ENCODE results near the gene CERS5. TPM values are rescaled to one million over a fixed set of nuclear protein-coding genes. Genes with fewer than 3 reads are reported as not detected.

Gene CERS5
- total RNA-seq, 4 donors from 2014 or later = 29.4 to 45.1 (median 38.9) TPM

GRCh38 chr12:50198829-50199228 lies 31.7 kb upstream of the CERS5 start:
- H3K4me1 ChIP-seq = peaks cover 32% of the 10 kb centered on the region
- no peak for DNase-seq (ENCODE audit: low spot score in 2 of 2)
- no peak overlapping the region for H3K4me3 ChIP-seq
- H3K36me3 ChIP-seq = peaks cover 53% of the 10 kb centered on the region
- no peak overlapping the region for H3K27ac ChIP-seq
- H3K27me3 ChIP-seq = no peaks in the 10 kb centered on the region
- H3K9me3 ChIP-seq = no peaks in the 10 kb centered on the region
- TF ChIP-seq CTCF (IDR thresholded peaks at IDR 0.05) (no peak), POLR2A (IDR thresholded peaks at IDR 0.05) (no peak)
- WGBS = 76% methylated on average over 5 of the region's 5 CpGs

- no peak for TF ChIP-seq POLR2A (IDR thresholded peaks at IDR 0.05)
- no peak for DNase-seq (ENCODE audit: low spot score in 2 of 2)
- no peak overlapping the region for H3K4me3 ChIP-seq
- no peaks in the 10 kb centered on the region for H3K27me3 ChIP-seq
- H3K27ac ChIP-seq = no peak overlapping the region
- WGBS = 76% methylated on average over 5 of the region's 5 CpGs
- H3K4me1 ChIP-seq = peaks cover 27% of the 10 kb centered on the region
- H3K9me3 ChIP-seq = no peaks in the 10 kb centered on the region
- peaks cover 52% of the 10 kb centered on the region for H3K36me3 ChIP-seq
Measured at GRCh38 chr12:50197297-50197727, 30.1 kb upstream of the CERS5 start.

- peaks cover 20% of the 10 kb centered on the region for H3K4me1 ChIP-seq
- TF ChIP-seq POLR2A (IDR thresholded peaks at IDR 0.05) = no peak
- TF ChIP-seq POLR2AphosphoS5 (IDR thresholded peaks at IDR 0.05) = no peak
- H3K4me3 ChIP-seq = no peak overlapping the region
- H3K27me3 ChIP-seq = no peaks in the 10 kb centered on the region
- H3K27ac ChIP-seq = no peak overlapping the region
- WGBS = 41% methylated on average over 4 of the region's 4 CpGs
- peaks cover 58% of the 10 kb centered on the region for H3K36me3 ChIP-seq
- H3K9me3 ChIP-seq = no peaks in the 10 kb centered on the region
- DNase-seq (ENCODE audit: low spot score in 2 of 2) = no peak
Measured at GRCh38 chr12:50196537-50196936, 29.4 kb upstream of the CERS5 start.

- Histone ChIP-seq H3K27me3 (no peaks in the 10 kb centered on the region), H3K36me3 (peaks cover 60% of the 10 kb centered on the region), H3K4me3 (no peak overlapping the region), H3K9me3 (no peaks in the 10 kb centered on the region), H3K27ac (peak overlapping the region; percentile 1), H3K4me1 (peaks cover 13% of the 10 kb centered on the region)
- 59% methylated on average over 4 of the region's 4 CpGs for WGBS
- TF ChIP-seq CTCF (IDR thresholded peaks at IDR 0.05) (no peak), POLR2A (IDR thresholded peaks at IDR 0.05) (no peak), EP300 (IDR thresholded peaks at IDR 0.05) (no peak), POLR2AphosphoS5 (IDR thresholded peaks at IDR 0.05) (no peak)
- no peak for DNase-seq (ENCODE audit: low spot score in 2 of 2)
Measured at GRCh38 chr12:50195832-50196231, 28.7 kb upstream of the CERS5 start.

GRCh38 chr12:50192908-50193307 lies 25.7 kb upstream of the CERS5 start:
- no peaks in the 10 kb centered on the region for H3K27me3 ChIP-seq
- TF ChIP-seq POLR2AphosphoS5 (IDR thresholded peaks at IDR 0.05) (no peak), EP300 (IDR thresholded peaks at IDR 0.05) (no peak), POLR2A (IDR thresholded peaks at IDR 0.05) (no peak), CTCF (IDR thresholded peaks at IDR 0.05) (no peak)
- no peaks in the 10 kb centered on the region for H3K9me3 ChIP-seq
- 79% methylated on average over 5 of the region's 5 CpGs for WGBS
- H3K4me1 ChIP-seq = peaks cover 26% of the 10 kb centered on the region
- H3K27ac ChIP-seq = no peak overlapping the region
- peaks cover 36% of the 10 kb centered on the region for H3K36me3 ChIP-seq
- DNase-seq (ENCODE audit: low spot score in 2 of 2) = no peak
- no peak overlapping the region for H3K4me3 ChIP-seq

GRCh38 chr12:50192236-50192635 lies 25.1 kb upstream of the CERS5 start:
- peaks cover 32% of the 10 kb centered on the region for H3K4me1 ChIP-seq
- no peak for TF ChIP-seq POLR2A (IDR thresholded peaks at IDR 0.05)
- no peaks in the 10 kb centered on the region for H3K27me3 ChIP-seq
- no peak overlapping the region for H3K4me3 ChIP-seq
- H3K27ac ChIP-seq = no peak overlapping the region
- no peaks in the 10 kb centered on the region for H3K9me3 ChIP-seq
- DNase-seq (ENCODE audit: low spot score in 2 of 2) = no peak
- peaks cover 32% of the 10 kb centered on the region for H3K36me3 ChIP-seq
- 96% methylated on average over 4 of the region's 4 CpGs for WGBS

GRCh38 chr12:50190859-50191258 lies 23.7 kb upstream of the CERS5 start:
- 89% methylated on average over 1 of the region's 1 CpG for WGBS
- no peak for TF ChIP-seq POLR2AphosphoS5 (IDR thresholded peaks at IDR 0.05)
- no peak for TF ChIP-seq EP300 (IDR thresholded peaks at IDR 0.05)
- Histone ChIP-seq H3K36me3 (peaks cover 31% of the 10 kb centered on the region), H3K27me3 (no peaks in the 10 kb centered on the region), H3K4me1 (peaks cover 37% of the 10 kb centered on the region), H3K4me3 (no peak overlapping the region), H3K9me3 (no peaks in the 10 kb centered on the region), H3K27ac (no peak overlapping the region)
- no peak for DNase-seq (ENCODE audit: low spot score in 2 of 2)
